Activated T-helper 2 cell treated with anti-CD3 and anti-CD28 coated beads, Interferon-gamma antibody, Interleukin-2, Interleukin-4, amounts not matched to agents 10 μg/mL and 5 μg/mL and 100 μg/mL, durations not matched to agents 14 hours and 24 hours and 36 hours (primary cell): Measurements from ENCODE around the gene GFI1. TPM values are rescaled to one million over a fixed set of nuclear protein-coding genes. Genes with fewer than 3 reads are reported as not detected.

Source experiments
- DNase-seq: peaks from one replicate; pipeline ENCODE4 v3.0.0; 2021; ENCODE audit warnings: low spot score
- H3K27ac Mint-ChIP-seq: one replicate; pipeline ENCODE4 v1.8.0; 2021; ENCODE audit warnings: mixed read lengths
- H3K27me3 Mint-ChIP-seq: one replicate; pipeline ENCODE4 v1.8.0; 2021; ENCODE audit warnings: low read depth, mixed read lengths
- H3K36me3 Mint-ChIP-seq: one replicate; pipeline ENCODE4 v1.8.0; 2021; ENCODE audit warnings: low read depth, mixed read lengths
- H3K4me1 Mint-ChIP-seq: one replicate; pipeline ENCODE4 v1.8.0; 2021; ENCODE audit warnings: low read depth, mixed read lengths
- H3K4me3 Mint-ChIP-seq: one replicate; pipeline ENCODE4 v1.8.0; 2021; ENCODE audit warnings: low read depth, mild to moderate bottlenecking, moderate library complexity, mixed read lengths
- H3K9me3 Mint-ChIP-seq: one replicate; pipeline ENCODE4 v1.8.0; 2021; ENCODE audit warnings: mixed read lengths
- intact Hi-C: fragments of 100-400 bp; cut with micrococcal nuclease; formaldehyde crosslinking; loops from one replicate; pipeline ENCODE4 v1.15.1; 2023
- total RNA-seq: library from RNA; stranded (reverse); gene quantifications from 2 replicates; pipeline ENCODE4 v1.2.3, GENCODE V29; 2022

Gene GFI1
- total RNA-seq, 1 donor from 2014 or later: 99.4 TPM

- H3K4me3 Mint-ChIP-seq: peak overlapping the region; percentile 99
- H3K27ac Mint-ChIP-seq: peak overlapping the region; percentile 89
- no peaks in the 10 kb centered on the region for H3K27me3 Mint-ChIP-seq
- H3K9me3 Mint-ChIP-seq: no peaks in the 10 kb centered on the region
- H3K36me3 Mint-ChIP-seq: peaks cover 61% of the 10 kb centered on the region
- H3K4me1 Mint-ChIP-seq: peaks cover 31% of the 10 kb centered on the region
- peak; percentile 63 for DNase-seq
- intact Hi-C loops: loop anchor here (1.0 to 10.0 kb wide), 3 partner anchors 93 to 290 kb away; no protein-coding TSS in a partner anchor
These were observed 2.0 kb downstream of the GFI1 start for GRCh38 chr1:92484472-92485380.

GRCh38 chr1:92483610-92484471 lies 2.9 kb downstream of the GFI1 start:
- intact Hi-C loops: loop anchor here (1.0 to 10.0 kb wide), 3 partner anchors 93 to 289 kb away; no protein-coding TSS in a partner anchor
- Mint-ChIP-seq H3K27me3 (no peaks in the 10 kb centered on the region), H3K27ac (peak overlapping the region; percentile 89), H3K4me3 (peak overlapping the region; percentile 99), H3K4me1 (peaks cover 34% of the 10 kb centered on the region), H3K36me3 (peaks cover 64% of the 10 kb centered on the region), H3K9me3 (no peaks in the 10 kb centered on the region)
- peak; percentile 52 for DNase-seq

- H3K27ac Mint-ChIP-seq: peak overlapping the region; percentile 89
- H3K36me3 Mint-ChIP-seq: peaks cover 67% of the 10 kb centered on the region
These were observed 3.8 kb downstream of the GFI1 start for GRCh38 chr1:92482665-92483609.

DNA sequence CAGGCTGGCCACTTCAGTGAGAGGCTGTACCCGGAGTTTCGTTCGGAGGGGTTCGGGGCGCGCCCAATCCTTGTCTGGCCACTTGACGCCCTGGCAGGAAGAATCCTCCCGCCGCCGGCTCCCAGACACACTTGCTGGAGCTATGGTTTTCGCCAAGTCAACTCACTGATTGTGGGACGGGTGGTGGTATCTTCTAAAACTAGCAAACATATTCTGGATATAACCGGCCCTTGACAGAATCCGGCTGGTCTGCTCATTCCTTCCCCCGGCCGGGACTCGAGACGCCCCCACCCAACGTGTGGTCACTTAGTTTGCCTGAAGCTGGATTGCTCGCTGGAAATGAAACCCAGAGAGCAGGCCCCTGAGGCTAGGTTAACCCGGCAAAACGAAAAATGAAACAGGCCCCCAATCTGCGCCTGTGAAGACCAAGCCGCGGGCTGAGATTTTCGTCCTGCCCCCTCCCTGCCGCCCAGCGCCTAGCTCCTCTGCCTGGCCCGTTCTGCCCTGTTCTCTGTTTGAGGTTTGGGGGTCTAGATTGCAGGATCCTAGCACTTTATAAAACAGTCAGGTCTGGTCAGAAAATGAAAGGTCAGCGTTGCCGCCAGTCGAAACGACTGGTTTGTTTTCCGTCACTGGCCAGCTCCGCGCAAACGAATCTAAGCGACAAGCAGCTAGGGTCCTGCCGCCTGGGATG lies 4.6 kb downstream of the GFI1 start:
- H3K27me3 Mint-ChIP-seq: no peaks in the 10 kb centered on the region

More at GRCh38 chr1:92482665-92483609, 3.8 kb downstream of the GFI1 start:
- intact Hi-C loops: loop anchor here (10.0 kb wide), 1 partner anchor 288 kb away; no protein-coding TSS in a partner anchor
- Mint-ChIP-seq H3K4me1 (peaks cover 34% of the 10 kb centered on the region), H3K27me3 (no peaks in the 10 kb centered on the region), H3K4me3 (peak overlapping the region; percentile 99), H3K9me3 (no peaks in the 10 kb centered on the region)
- DNase-seq: peak; percentile 21

DNA sequence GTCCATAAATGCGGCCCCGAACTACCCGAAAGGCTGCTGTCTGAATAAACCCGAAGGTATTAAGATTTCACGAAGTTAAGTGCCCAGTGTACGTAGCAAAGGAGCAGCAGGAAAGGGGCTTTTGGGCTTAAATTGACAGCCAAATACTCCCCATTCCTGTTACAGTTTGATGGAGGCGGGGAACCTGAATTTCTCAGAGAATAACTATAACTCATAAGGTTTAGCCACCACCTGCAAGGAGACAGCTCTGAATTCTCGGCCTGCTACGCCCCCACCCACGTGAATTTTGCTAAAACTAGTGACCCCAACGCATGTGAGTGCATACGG lies 5.2 kb downstream of the GFI1 start:
- peaks cover 81% of the 10 kb centered on the region for H3K36me3 Mint-ChIP-seq
- DNase-seq: peak; percentile 6
- no peaks in the 10 kb centered on the region for H3K27me3 Mint-ChIP-seq
- peak overlapping the region; percentile 58 for H3K27ac Mint-ChIP-seq
- peak overlapping the region; percentile 99 for H3K4me3 Mint-ChIP-seq
- H3K4me1 Mint-ChIP-seq: peaks cover 46% of the 10 kb centered on the region
- no peaks in the 10 kb centered on the region for H3K9me3 Mint-ChIP-seq
- intact Hi-C loops: loop anchor here (10.0 kb wide), 1 partner anchor 287 kb away; no protein-coding TSS in a partner anchor

More for the DNA sequence above, 4.6 kb downstream of the GFI1 start:
- peak; percentile 12 for DNase-seq
- H3K4me1 Mint-ChIP-seq: peaks cover 41% of the 10 kb centered on the region
- peaks cover 75% of the 10 kb centered on the region for H3K36me3 Mint-ChIP-seq
- peak overlapping the region; percentile 99 for H3K4me3 Mint-ChIP-seq
- H3K27ac Mint-ChIP-seq: peak overlapping the region; percentile 89
- intact Hi-C loops: loop anchor here (10.0 kb wide), 1 partner anchor 287 kb away; no protein-coding TSS in a partner anchor
- no peaks in the 10 kb centered on the region for H3K9me3 Mint-ChIP-seq

- intact Hi-C loops: loop anchor here (10.0 kb wide), 1 partner anchor 286 kb away; no protein-coding TSS in a partner anchor
- H3K27me3 Mint-ChIP-seq: no peaks in the 10 kb centered on the region
- no peaks in the 10 kb centered on the region for H3K9me3 Mint-ChIP-seq
- peaks cover 87% of the 10 kb centered on the region for H3K36me3 Mint-ChIP-seq
- peak overlapping the region; percentile 99 for H3K4me3 Mint-ChIP-seq
- H3K27ac Mint-ChIP-seq: peak overlapping the region; percentile 58
- peak; percentile 7 for DNase-seq
- H3K4me1 Mint-ChIP-seq: peaks cover 51% of the 10 kb centered on the region
These were observed 5.7 kb downstream of the GFI1 start for GRCh38 chr1:92480813-92481598.

GRCh38 chr1:92480200-92480812 lies 6.4 kb downstream of the GFI1 start:
- H3K27ac Mint-ChIP-seq: peak overlapping the region; percentile 32
- no peaks in the 10 kb centered on the region for H3K27me3 Mint-ChIP-seq
- intact Hi-C loops: loop anchor here (10.0 kb wide), 1 partner anchor 286 kb away; no protein-coding TSS in a partner anchor
- no peaks in the 10 kb centered on the region for H3K9me3 Mint-ChIP-seq
- peak; percentile 8 for DNase-seq
- peaks cover 94% of the 10 kb centered on the region for H3K36me3 Mint-ChIP-seq
- peak overlapping the region; percentile 84 for H3K4me3 Mint-ChIP-seq
- H3K4me1 Mint-ChIP-seq: peaks cover 58% of the 10 kb centered on the region

DNA sequence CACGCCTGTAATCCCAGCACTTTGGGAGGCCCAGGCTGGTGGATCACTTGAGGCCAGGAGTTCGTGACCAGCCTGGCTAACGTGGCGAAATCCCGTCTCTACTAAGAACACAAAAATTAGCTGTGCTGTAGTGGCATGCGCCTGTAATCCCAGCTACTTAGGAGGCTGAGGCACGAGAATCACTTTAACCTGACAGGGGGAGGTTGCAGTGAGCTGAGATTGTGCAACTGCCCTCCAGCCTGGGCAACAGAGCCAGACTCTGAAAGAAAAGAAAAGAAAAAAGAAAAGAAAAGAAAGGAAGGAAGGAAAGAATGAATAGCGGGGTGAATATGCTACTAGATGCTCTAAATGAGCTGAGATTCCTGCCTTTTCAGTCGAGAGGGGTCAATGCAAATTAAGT lies 7.1 kb downstream of the GFI1 start:
- Mint-ChIP-seq H3K27ac (peak overlapping the region; percentile 97), H3K27me3 (no peaks in the 10 kb centered on the region), H3K9me3 (no peaks in the 10 kb centered on the region), H3K4me3 (peak overlapping the region; percentile 84), H3K36me3 (peaks cover 97% of the 10 kb centered on the region), H3K4me1 (peaks cover 66% of the 10 kb centered on the region)
- intact Hi-C loops: no loop called here
- no peak for DNase-seq

DNA sequence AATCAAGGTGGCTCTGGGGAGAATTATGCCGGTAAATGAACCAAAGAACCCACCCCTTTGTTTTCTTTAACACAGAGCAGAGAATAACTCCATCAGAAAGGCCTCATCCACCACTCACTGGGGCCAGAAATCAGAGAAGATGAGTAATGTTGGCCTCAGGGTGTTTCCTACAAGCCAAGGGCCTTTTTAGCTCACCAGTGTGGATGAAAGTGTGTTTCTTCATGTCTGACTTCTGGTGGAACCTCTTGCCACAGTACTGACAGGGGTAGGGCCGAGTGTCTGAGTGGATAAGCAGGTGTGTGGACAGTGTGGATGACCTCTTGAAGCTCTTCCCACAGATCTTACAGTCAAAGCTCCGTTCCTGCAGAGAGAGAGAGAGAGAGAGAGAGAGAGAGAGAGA lies 8.3 kb downstream of the GFI1 start:
- intact Hi-C loops: no loop called here
- H3K27ac Mint-ChIP-seq: peak overlapping the region; percentile 97
- no peaks in the 10 kb centered on the region for H3K27me3 Mint-ChIP-seq
- H3K4me1 Mint-ChIP-seq: peaks cover 75% of the 10 kb centered on the region
- H3K9me3 Mint-ChIP-seq: no peaks in the 10 kb centered on the region
- peaks cover 97% of the 10 kb centered on the region for H3K36me3 Mint-ChIP-seq
- H3K4me3 Mint-ChIP-seq: peak overlapping the region; percentile 84
- DNase-seq: peak; percentile 9

GRCh38 chr1:92476071-92476631 lies 10.6 kb downstream of the GFI1 start:
- peak; percentile 62 for DNase-seq
- peak overlapping the region; percentile 70 for H3K4me3 Mint-ChIP-seq
- peak overlapping the region; percentile 91 for H3K27ac Mint-ChIP-seq
- H3K9me3 Mint-ChIP-seq: no peaks in the 10 kb centered on the region
- intact Hi-C loops: loop anchor here (1.0 kb wide), 1 partner anchor 10 kb away; the partner anchor contains the start of gene GFI1
- no peaks in the 10 kb centered on the region for H3K27me3 Mint-ChIP-seq
- H3K4me1 Mint-ChIP-seq: peaks cover 78% of the 10 kb centered on the region
- peaks cover 96% of the 10 kb centered on the region for H3K36me3 Mint-ChIP-seq
